Smooth muscle cell (in vitro differentiated cells): Measurements from ENCODE around the gene LRRC27. TPM values are rescaled to one million over a fixed set of nuclear protein-coding genes. Genes with fewer than 3 reads are reported as not detected.

ENCODE experiments used
- DNase-seq: peaks from one replicate; lab custom pipeline; 2025; ENCODE audit not compliant: unreplicated experiment; lab: John Stamatoyannopoulos, UW
- H2AFZ ChIP-seq: fragments of 200-600 bp; sonication (generic); 2 replicates; pipeline ENCODE4 v1.6.0; 2016; ENCODE audit warnings: antibody characterized with exemption, low read depth, mild to moderate bottlenecking
- H3F3A ChIP-seq: fragments of 200-600 bp; sonication (generic); 2 replicates; pipeline ENCODE4 v1.6.0; 2017; ENCODE audit warnings: antibody characterized with exemption, low read depth
- H3K27ac ChIP-seq: fragments of 200-600 bp; sonication (generic); 2 replicates; pipeline ENCODE4 v1.5.1; 2016; ENCODE audit warnings: low read depth, mild to moderate bottlenecking
- H3K27me3 ChIP-seq: fragments of 200-600 bp; sonication (generic); 2 replicates; pipeline ENCODE4 v1.6.1; 2016; ENCODE audit warnings: low read depth, mild to moderate bottlenecking
- H3K36me3 ChIP-seq: fragments of 200-600 bp; sonication (generic); 2 replicates; pipeline ENCODE4 v1.5.1; 2016; ENCODE audit warnings: low read depth
- H3K4me1 ChIP-seq: fragments of 200-600 bp; sonication (generic); 2 replicates; pipeline ENCODE4 v1.5.1; 2016; ENCODE audit warnings: low read depth
- H3K4me2 ChIP-seq: fragments of 200-600 bp; sonication (generic); 2 replicates; pipeline ENCODE4 v1.6.0; 2016; ENCODE audit warnings: mild to moderate bottlenecking
- H3K4me3 ChIP-seq: fragments of 200-600 bp; sonication (generic); 2 replicates; pipeline ENCODE4 v1.5.1; 2016; ENCODE audit warnings: mild to moderate bottlenecking
- H3K79me2 ChIP-seq: fragments of 200-600 bp; sonication (generic); 2 replicates; pipeline ENCODE4 v1.6.0; 2016; ENCODE audit warnings: low read depth, mild to moderate bottlenecking
- H3K9ac ChIP-seq: fragments of 200-600 bp; sonication (generic); 2 replicates; pipeline ENCODE4 v1.6.0; 2016; ENCODE audit warnings: low read depth
- H3K9me3 ChIP-seq: fragments of 200-600 bp; sonication (generic); replicated peaks from 2 replicates; pipeline ENCODE4 v1.5.1; 2016; ENCODE audit warnings: low read depth
- H4K20me1 ChIP-seq: fragments of 200-600 bp; sonication (generic); 2 replicates; pipeline ENCODE4 v1.6.0; 2016; ENCODE audit warnings: low read depth
- WGBS: methylation state at CpG from one replicate; pipeline ENCODE4 v1.1.7; 2016; ENCODE audit warnings: low lambda C conversion rate; 5-methylcytosine and 5-hydroxymethylcytosine counted together
- polyA plus RNA-seq: library from polyadenylated mRNA; unstranded; fragments of >200 nt; fragmentation: Nextera tagmentation; extraction: Ambion mirVana; gene quantifications from 2 replicates; pipeline ENCODE4 v1.2.1, GENCODE V29; 2016
- total RNA-seq: library from RNA; depleted of rRNA; stranded (reverse); fragments of >200 nt; gene quantifications from 2 replicates; pipeline ENCODE4 v1.2.3, GENCODE V29; 2014
- TF ChIP-seq, protein P1 (sequence below): fragments of 200-600 bp; sonication (generic); IDR thresholded peaks from 2 replicates; pipeline ENCODE4 v1.5.1; 2017; ENCODE audit warnings: borderline replicate concordance, mild to moderate bottlenecking, antibody characterized with exemption; ENCODE audit not compliant: insufficient read depth, poor library complexity, severe bottlenecking

The LRRC27 gene
- total and polyA plus RNA-seq, 2 experiments from 2014 or later: 7.6 to 11.5 TPM

DNA sequence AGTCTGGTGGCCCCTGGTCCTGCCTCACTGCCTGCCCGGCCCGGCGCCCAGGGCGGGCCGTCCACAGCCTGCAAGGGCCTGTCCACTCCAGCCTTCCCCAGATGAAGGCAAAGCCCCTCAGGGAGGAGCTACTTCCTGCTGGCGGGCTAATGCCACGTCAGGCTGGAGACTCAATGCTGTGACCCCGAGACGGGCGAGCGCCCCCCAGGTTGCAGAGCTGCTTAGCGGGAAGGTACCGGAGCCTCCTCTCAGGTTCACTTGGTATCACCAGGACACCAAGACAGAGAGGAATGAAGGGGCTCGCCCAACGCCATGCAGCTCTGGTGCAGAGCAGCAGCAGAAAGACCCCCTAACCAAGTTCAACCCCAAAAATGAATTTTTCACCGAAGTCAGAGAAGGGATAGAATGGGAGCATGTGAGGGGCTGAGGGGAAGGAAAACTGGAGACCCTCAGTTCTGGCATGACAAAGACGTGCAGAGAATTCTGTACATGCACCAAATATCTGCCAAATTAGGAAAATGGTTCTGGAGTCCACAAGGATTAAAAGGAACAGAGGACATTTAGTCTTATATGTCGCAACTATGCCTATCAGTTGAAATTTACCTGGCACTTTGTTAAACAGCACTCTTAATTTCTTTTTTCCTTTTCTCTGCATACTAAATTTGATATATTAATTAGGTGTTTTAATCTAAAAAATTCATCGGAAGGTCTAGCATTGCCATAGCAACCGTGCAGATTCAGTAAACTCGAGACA is 27.1 kb upstream of the LRRC27 start:
- Histone ChIP-seq H3K9me3 (no peaks in the 10 kb centered on the region), H2AFZ (no peak overlapping the region), H3K36me3 (no peaks in the 10 kb centered on the region), H3K4me3 (no peak overlapping the region), H3K4me1 (peaks cover 7% of the 10 kb centered on the region), H3K4me2 (no peak overlapping the region), H3K79me2 (no peaks in the 10 kb centered on the region), H3F3A (no peaks in the 10 kb centered on the region), H3K27ac (no peak overlapping the region), H3K27me3 (peaks cover 25% of the 10 kb centered on the region), H3K9ac (no peak overlapping the region), H4K20me1 (peaks cover 11% of the 10 kb centered on the region)
- TF ChIP-seq, protein P1, sequence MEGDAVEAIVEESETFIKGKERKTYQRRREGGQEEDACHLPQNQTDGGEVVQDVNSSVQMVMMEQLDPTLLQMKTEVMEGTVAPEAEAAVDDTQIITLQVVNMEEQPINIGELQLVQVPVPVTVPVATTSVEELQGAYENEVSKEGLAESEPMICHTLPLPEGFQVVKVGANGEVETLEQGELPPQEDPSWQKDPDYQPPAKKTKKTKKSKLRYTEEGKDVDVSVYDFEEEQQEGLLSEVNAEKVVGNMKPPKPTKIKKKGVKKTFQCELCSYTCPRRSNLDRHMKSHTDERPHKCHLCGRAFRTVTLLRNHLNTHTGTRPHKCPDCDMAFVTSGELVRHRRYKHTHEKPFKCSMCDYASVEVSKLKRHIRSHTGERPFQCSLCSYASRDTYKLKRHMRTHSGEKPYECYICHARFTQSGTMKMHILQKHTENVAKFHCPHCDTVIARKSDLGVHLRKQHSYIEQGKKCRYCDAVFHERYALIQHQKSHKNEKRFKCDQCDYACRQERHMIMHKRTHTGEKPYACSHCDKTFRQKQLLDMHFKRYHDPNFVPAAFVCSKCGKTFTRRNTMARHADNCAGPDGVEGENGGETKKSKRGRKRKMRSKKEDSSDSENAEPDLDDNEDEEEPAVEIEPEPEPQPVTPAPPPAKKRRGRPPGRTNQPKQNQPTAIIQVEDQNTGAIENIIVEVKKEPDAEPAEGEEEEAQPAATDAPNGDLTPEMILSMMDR: no peak
- DNase-seq: no peak
- 91% methylated on average over 21 of the region's 21 CpGs for WGBS

DNA sequence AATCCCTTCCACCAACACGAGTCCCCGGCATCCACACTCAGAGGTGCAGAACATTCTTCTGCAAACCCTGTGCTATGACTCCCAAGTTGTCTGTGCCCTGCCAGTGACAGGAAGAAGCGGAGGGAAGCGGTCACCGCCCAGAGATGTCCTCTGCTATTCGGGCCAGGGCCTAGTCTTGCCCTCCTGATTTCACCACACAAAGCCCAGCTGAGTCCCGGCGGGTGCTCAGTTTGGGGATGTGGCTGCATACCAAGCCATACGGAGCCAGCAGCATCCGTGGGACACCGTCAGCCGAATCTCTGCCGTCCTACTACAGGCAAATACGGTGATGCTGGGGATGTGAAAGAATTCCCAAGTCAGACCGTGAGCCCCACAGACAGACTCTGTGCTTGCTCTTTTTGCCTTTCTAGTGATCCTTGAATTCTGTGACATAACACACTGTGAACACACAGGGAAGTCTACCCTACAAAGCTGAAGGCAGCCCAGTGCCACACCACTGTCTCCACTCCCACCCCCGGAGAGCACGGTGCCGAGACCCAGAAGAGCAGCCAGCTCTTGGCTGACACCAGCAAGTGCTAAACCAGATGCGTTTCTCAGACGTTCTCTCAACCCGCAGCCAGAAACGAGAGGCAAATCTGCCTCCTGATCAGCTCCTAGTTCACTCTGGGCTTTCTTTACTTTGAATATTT is 26.2 kb upstream of the LRRC27 start:
- H3F3A ChIP-seq: no peaks in the 10 kb centered on the region
- H3K9me3 ChIP-seq: no peaks in the 10 kb centered on the region
- H3K9ac ChIP-seq: no peak overlapping the region
- TF ChIP-seq, protein P1: no peak
- H3K4me3 ChIP-seq: no peak overlapping the region
- peaks cover 4% of the 10 kb centered on the region for H4K20me1 ChIP-seq
- H3K4me2 ChIP-seq: no peak overlapping the region
- H3K4me1 ChIP-seq: peaks cover 7% of the 10 kb centered on the region
- no peak for DNase-seq
- no peaks in the 10 kb centered on the region for H3K36me3 ChIP-seq
- no peak overlapping the region for H2AFZ ChIP-seq
- no peak overlapping the region for H3K27ac ChIP-seq
- WGBS: 93% methylated on average over 22 of the region's 22 CpGs
- peaks cover 25% of the 10 kb centered on the region for H3K27me3 ChIP-seq
- no peaks in the 10 kb centered on the region for H3K79me2 ChIP-seq

DNA sequence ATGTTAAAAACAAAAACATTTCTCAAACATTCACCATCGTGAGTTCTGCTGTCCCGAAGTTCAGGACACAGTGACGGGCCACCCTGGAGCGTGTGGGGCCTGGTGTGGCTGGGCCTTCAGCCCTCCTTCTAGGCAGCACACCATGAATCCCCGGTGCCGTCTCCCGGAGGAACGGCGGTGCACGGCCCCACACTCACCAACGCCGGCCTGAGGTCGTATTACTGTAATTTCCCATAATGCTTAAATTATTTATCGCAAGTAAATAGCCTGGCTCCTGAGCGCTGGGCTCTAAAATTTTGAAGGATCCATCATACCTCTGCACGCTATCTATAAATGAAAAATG is 25.7 kb upstream of the LRRC27 start:
- DNase-seq: no peak
- peaks cover 25% of the 10 kb centered on the region for H3K27me3 ChIP-seq
- H3K9ac ChIP-seq: no peak overlapping the region
- H3K4me3 ChIP-seq: no peak overlapping the region
- 96% methylated on average over 16 of the region's 16 CpGs for WGBS
- H3K9me3 ChIP-seq: no peaks in the 10 kb centered on the region
- H3K36me3 ChIP-seq: no peaks in the 10 kb centered on the region
- H3K4me1 ChIP-seq: peaks cover 7% of the 10 kb centered on the region
- TF ChIP-seq, protein P1: no peak
- no peaks in the 10 kb centered on the region for H3F3A ChIP-seq
- H4K20me1 ChIP-seq: peaks cover 4% of the 10 kb centered on the region
- H3K79me2 ChIP-seq: no peaks in the 10 kb centered on the region
- H2AFZ ChIP-seq: no peak overlapping the region
- H3K4me2 ChIP-seq: no peak overlapping the region
- no peak overlapping the region for H3K27ac ChIP-seq
